ENCODE measurements around the gene CCDC63. TPM values are rescaled to one million over a fixed set of nuclear protein-coding genes. Genes with fewer than 3 reads are reported as not detected.

Gene CCDC63
- total RNA-seq, 4 donors from 2014 or later = not detected

DNA sequence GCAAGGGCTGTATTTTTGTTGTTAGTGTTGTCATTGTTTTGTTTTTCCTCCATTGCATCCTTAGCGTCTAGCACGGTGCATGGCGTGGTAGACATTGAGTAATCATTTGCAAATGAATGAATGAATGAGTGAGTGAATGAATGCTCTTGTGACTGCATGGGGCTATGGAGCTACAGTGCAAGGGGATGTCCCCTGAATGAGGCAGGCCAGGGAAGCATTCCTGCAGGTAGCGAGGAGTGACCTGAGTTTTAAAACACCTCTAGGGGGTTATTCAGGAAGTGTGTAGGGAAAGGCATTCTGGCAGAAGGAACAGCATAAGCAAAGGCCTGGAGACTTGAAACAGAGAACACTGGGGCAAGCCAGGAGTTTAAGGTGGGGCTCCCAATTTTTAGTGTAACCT lies 56.7 kb downstream of the CCDC63 start:
- DNase-seq = no peak
- Histone ChIP-seq H3K4me1 (no peaks in the 10 kb centered on the region), H3K9me3 (no peaks in the 10 kb centered on the region), H3K27me3 (no peaks in the 10 kb centered on the region), H3K4me3 (no peak overlapping the region), H3K27ac (no peak overlapping the region), H3K36me3 (no peaks in the 10 kb centered on the region)
- intact Hi-C loops (cut with DNase I; ENCODE audit: low total_unique reads) = no loop called here
- TF ChIP-seq CTCF (IDR thresholded peaks at IDR 0.05) (no peak), POLR2A (IDR thresholded peaks at IDR 0.05) (no peak)

DNA sequence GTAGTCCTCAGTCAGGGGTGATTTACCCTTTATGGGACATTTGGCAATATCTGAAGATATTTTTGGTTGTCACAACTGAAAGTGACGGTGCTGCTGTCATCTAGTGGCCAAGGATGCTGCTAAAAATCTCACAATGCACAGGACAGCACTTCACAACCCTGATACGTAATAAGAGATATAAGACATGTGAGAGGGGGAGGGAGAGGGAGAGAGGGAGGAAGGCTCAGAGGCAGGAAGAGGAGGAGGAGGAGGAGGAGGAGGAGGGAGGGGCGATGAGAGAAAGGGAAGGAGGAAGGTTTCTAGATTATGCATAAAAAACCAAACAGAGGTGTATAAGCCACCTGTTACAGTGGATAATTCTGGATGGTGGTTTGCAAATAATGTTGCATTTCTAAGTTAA lies 59.3 kb downstream of the CCDC63 start:
- Histone ChIP-seq H3K4me1 (no peaks in the 10 kb centered on the region), H3K9me3 (no peaks in the 10 kb centered on the region), H3K27me3 (no peaks in the 10 kb centered on the region), H3K27ac (no peak overlapping the region), H3K36me3 (no peaks in the 10 kb centered on the region), H3K4me3 (no peak overlapping the region)
- no peak for DNase-seq
- TF ChIP-seq POLR2A (IDR thresholded peaks at IDR 0.05) (no peak), CTCF (IDR thresholded peaks at IDR 0.05) (no peak)
- intact Hi-C loops (cut with DNase I; ENCODE audit: low total_unique reads) = no loop called here

DNA sequence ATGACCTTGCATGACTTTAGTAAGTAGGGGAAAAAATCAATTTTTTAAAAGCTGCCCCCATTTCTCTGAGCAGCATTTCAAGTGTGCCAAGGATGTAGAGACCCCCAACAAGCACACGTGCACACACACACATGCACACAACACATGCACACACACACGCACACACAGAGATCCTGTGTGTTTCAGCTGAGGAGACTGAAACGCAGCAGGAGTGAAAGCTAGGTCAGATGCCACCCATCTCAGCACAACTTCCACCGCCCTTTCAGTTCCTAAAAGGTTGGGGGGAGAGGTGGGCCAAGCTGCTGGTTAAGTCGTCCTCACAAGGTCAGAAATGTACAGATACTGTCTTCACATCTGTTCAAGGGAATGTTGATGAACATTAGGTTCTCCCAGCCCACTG lies 59.7 kb downstream of the CCDC63 start:
- intact Hi-C loops (cut with DNase I; ENCODE audit: low total_unique reads) = no loop called here
- no peak overlapping the region for H3K27ac ChIP-seq

DNA sequence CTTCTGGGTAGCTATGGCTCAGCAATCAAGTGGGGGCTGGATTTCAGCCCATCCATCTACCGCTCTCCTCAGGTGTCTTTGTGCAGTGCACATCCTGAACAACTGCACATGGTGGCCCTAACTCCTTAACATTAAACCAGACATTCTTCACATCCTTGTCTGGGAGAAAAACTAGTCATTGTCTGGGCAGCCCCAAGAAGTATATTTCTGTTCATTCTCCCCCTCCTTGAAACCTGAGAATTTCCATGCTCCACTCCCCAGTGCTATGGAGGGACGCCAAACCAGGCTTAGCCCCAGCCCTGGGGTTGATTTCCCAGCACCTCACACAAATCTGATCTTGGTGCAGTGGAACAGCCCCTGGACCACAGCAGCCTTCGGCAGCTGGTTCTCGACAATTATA lies 60.2 kb downstream of the CCDC63 start:
- intact Hi-C loops (cut with DNase I; ENCODE audit: low total_unique reads) = no loop called here
- Histone ChIP-seq H3K36me3 (no peaks in the 10 kb centered on the region), H3K9me3 (no peaks in the 10 kb centered on the region), H3K27me3 (no peaks in the 10 kb centered on the region), H3K27ac (no peak overlapping the region), H3K4me3 (no peak overlapping the region), H3K4me1 (no peaks in the 10 kb centered on the region)
- DNase-seq = no peak
- TF ChIP-seq CTCF (IDR thresholded peaks at IDR 0.05) (no peak), POLR2A (IDR thresholded peaks at IDR 0.05) (no peak)

More for the DNA sequence above, 59.7 kb downstream of the CCDC63 start:
- Histone ChIP-seq H3K9me3 (no peaks in the 10 kb centered on the region), H3K4me1 (no peaks in the 10 kb centered on the region), H3K4me3 (no peak overlapping the region), H3K36me3 (no peaks in the 10 kb centered on the region), H3K27me3 (no peaks in the 10 kb centered on the region)
- no peak for DNase-seq
- TF ChIP-seq POLR2A (IDR thresholded peaks at IDR 0.05) (no peak), CTCF (IDR thresholded peaks at IDR 0.05) (no peak)

- no peak for DNase-seq
- no peaks in the 10 kb centered on the region for H3K9me3 ChIP-seq
- H3K36me3 ChIP-seq = no peaks in the 10 kb centered on the region
- H3K4me1 ChIP-seq = no peaks in the 10 kb centered on the region
- H3K4me3 ChIP-seq = no peak overlapping the region
- TF ChIP-seq CTCF (IDR thresholded peaks at IDR 0.05) = no peak
- TF ChIP-seq POLR2A (IDR thresholded peaks at IDR 0.05) = no peak
- no peaks in the 10 kb centered on the region for H3K27me3 ChIP-seq
- intact Hi-C loops (cut with DNase I; ENCODE audit: low total_unique reads) = no loop called here
- H3K27ac ChIP-seq = no peak overlapping the region
Measured at GRCh38 chr12:110907583-110907982, 60.8 kb downstream of the CCDC63 start.
